ENCODE results near the gene CARD10.

DNA sequence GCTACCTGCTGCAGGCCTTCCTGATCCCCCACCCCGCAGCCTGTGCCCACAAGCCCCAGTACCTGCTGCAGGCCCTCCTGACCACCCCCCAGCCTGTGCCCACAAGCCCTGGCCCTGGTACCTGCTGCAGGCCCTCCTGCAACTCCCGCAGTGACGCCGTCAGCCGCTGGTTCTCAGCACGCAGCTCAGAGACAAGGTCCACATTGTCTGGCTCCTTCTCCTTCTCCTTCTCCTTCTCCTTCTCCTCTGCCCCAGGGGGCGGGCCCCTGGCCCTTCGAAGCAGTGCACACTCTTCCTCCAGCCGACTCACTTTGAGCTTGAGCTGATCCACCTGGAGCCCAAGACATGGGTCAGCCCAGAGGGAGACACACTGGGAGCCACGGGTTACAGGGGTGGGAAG is 9.1 kb downstream of the CARD10 start:
- TF ChIP-seq, protein P1, sequence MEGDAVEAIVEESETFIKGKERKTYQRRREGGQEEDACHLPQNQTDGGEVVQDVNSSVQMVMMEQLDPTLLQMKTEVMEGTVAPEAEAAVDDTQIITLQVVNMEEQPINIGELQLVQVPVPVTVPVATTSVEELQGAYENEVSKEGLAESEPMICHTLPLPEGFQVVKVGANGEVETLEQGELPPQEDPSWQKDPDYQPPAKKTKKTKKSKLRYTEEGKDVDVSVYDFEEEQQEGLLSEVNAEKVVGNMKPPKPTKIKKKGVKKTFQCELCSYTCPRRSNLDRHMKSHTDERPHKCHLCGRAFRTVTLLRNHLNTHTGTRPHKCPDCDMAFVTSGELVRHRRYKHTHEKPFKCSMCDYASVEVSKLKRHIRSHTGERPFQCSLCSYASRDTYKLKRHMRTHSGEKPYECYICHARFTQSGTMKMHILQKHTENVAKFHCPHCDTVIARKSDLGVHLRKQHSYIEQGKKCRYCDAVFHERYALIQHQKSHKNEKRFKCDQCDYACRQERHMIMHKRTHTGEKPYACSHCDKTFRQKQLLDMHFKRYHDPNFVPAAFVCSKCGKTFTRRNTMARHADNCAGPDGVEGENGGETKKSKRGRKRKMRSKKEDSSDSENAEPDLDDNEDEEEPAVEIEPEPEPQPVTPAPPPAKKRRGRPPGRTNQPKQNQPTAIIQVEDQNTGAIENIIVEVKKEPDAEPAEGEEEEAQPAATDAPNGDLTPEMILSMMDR (IDR thresholded peaks at IDR 0.05): no peak
- TF ChIP-seq, protein P2, sequence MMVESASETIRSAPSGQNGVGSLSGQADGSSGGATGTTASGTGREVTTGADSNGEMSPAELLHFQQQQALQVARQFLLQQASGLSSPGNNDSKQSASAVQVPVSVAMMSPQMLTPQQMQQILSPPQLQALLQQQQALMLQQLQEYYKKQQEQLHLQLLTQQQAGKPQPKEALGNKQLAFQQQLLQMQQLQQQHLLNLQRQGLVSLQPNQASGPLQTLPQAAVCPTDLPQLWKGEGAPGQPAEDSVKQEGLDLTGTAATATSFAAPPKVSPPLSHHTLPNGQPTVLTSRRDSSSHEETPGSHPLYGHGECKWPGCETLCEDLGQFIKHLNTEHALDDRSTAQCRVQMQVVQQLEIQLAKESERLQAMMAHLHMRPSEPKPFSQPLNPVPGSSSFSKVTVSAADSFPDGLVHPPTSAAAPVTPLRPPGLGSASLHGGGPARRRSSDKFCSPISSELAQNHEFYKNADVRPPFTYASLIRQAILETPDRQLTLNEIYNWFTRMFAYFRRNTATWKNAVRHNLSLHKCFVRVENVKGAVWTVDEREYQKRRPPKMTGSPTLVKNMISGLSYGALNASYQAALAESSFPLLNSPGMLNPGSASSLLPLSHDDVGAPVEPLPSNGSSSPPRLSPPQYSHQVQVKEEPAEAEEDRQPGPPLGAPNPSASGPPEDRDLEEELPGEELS (CRISPR knock-in tag; IDR thresholded peaks at IDR 0.05): no peak
- TF ChIP-seq ESRRA (CRISPR knock-in tag; IDR thresholded peaks at IDR 0.05; ENCODE audit: borderline replicate concordance): no peak
- TF ChIP-seq SMAD4 (CRISPR knock-in tag; IDR thresholded peaks at IDR 0.05): no peak
- no peak for TF ChIP-seq ELF4 (CRISPR knock-in tag; IDR thresholded peaks at IDR 0.05; ENCODE audit: low read depth)
- no peak for TF ChIP-seq ZNF263 (CRISPR knock-in tag; IDR thresholded peaks at IDR 0.05; ENCODE audit: low read depth)
- TF ChIP-seq, protein P3, sequence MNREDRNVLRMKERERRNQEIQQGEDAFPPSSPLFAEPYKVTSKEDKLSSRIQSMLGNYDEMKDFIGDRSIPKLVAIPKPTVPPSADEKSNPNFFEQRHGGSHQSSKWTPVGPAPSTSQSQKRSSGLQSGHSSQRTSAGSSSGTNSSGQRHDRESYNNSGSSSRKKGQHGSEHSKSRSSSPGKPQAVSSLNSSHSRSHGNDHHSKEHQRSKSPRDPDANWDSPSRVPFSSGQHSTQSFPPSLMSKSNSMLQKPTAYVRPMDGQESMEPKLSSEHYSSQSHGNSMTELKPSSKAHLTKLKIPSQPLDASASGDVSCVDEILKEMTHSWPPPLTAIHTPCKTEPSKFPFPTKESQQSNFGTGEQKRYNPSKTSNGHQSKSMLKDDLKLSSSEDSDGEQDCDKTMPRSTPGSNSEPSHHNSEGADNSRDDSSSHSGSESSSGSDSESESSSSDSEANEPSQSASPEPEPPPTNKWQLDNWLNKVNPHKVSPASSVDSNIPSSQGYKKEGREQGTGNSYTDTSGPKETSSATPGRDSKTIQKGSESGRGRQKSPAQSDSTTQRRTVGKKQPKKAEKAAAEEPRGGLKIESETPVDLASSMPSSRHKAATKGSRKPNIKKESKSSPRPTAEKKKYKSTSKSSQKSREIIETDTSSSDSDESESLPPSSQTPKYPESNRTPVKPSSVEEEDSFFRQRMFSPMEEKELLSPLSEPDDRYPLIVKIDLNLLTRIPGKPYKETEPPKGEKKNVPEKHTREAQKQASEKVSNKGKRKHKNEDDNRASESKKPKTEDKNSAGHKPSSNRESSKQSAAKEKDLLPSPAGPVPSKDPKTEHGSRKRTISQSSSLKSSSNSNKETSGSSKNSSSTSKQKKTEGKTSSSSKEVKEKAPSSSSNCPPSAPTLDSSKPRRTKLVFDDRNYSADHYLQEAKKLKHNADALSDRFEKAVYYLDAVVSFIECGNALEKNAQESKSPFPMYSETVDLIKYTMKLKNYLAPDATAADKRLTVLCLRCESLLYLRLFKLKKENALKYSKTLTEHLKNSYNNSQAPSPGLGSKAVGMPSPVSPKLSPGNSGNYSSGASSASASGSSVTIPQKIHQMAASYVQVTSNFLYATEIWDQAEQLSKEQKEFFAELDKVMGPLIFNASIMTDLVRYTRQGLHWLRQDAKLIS (CRISPR knock-in tag; IDR thresholded peaks at IDR 0.05; ENCODE audit: borderline replicate concordance): no peak
- TF ChIP-seq NR2C2 (CRISPR knock-in tag; IDR thresholded peaks at IDR 0.05): no peak
- TF ChIP-seq NFE2L1 (CRISPR knock-in tag; IDR thresholded peaks at IDR 0.05): no peak
- TF ChIP-seq, protein P4, sequence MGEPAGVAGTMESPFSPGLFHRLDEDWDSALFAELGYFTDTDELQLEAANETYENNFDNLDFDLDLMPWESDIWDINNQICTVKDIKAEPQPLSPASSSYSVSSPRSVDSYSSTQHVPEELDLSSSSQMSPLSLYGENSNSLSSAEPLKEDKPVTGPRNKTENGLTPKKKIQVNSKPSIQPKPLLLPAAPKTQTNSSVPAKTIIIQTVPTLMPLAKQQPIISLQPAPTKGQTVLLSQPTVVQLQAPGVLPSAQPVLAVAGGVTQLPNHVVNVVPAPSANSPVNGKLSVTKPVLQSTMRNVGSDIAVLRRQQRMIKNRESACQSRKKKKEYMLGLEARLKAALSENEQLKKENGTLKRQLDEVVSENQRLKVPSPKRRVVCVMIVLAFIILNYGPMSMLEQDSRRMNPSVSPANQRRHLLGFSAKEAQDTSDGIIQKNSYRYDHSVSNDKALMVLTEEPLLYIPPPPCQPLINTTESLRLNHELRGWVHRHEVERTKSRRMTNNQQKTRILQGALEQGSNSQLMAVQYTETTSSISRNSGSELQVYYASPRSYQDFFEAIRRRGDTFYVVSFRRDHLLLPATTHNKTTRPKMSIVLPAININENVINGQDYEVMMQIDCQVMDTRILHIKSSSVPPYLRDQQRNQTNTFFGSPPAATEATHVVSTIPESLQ (CRISPR knock-in tag; IDR thresholded peaks at IDR 0.05): no peak
- TF ChIP-seq, protein P5, sequence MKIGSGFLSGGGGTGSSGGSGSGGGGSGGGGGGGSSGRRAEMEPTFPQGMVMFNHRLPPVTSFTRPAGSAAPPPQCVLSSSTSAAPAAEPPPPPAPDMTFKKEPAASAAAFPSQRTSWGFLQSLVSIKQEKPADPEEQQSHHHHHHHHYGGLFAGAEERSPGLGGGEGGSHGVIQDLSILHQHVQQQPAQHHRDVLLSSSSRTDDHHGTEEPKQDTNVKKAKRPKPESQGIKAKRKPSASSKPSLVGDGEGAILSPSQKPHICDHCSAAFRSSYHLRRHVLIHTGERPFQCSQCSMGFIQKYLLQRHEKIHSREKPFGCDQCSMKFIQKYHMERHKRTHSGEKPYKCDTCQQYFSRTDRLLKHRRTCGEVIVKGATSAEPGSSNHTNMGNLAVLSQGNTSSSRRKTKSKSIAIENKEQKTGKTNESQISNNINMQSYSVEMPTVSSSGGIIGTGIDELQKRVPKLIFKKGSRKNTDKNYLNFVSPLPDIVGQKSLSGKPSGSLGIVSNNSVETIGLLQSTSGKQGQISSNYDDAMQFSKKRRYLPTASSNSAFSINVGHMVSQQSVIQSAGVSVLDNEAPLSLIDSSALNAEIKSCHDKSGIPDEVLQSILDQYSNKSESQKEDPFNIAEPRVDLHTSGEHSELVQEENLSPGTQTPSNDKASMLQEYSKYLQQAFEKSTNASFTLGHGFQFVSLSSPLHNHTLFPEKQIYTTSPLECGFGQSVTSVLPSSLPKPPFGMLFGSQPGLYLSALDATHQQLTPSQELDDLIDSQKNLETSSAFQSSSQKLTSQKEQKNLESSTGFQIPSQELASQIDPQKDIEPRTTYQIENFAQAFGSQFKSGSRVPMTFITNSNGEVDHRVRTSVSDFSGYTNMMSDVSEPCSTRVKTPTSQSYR (CRISPR knock-in tag; IDR thresholded peaks at IDR 0.05): no peak
- TF ChIP-seq SMAD3 (CRISPR knock-in tag; IDR thresholded peaks at IDR 0.05; ENCODE audit: borderline replicate concordance): no peak
- no peak for TF ChIP-seq TP53 (CRISPR knock-in tag; IDR thresholded peaks at IDR 0.05)
- TF ChIP-seq, protein P6, sequence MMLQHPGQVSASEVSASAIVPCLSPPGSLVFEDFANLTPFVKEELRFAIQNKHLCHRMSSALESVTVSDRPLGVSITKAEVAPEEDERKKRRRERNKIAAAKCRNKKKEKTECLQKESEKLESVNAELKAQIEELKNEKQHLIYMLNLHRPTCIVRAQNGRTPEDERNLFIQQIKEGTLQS (CRISPR knock-in tag; conservative IDR thresholded peaks at IDR 0.05): no peak

Data from WTC11 (cell line).